HEK293 (cell line): ENCODE data around the gene MYO1F.

Experiments used
- CTCF ChIP-seq: fragments of 450-650 bp; formaldehyde crosslinking; IDR thresholded peaks from 2 replicates; pipeline ENCODE4 v1.5.1; 2016; ENCODE audit warnings: missing biosample characterization, missing genetic modification characterization
- GLIS2 ChIP-seq: fragments of 450-650 bp; formaldehyde crosslinking; IDR thresholded peaks from 2 replicates; pipeline ENCODE4 v1.5.1; 2016; ENCODE audit warnings: missing biosample characterization, missing genetic modification characterization
- KLF1 ChIP-seq: fragments of 450-650 bp; formaldehyde crosslinking; IDR thresholded peaks from 2 replicates; pipeline ENCODE4 v1.5.1; 2016; ENCODE audit warnings: missing biosample characterization, missing genetic modification characterization
- YY1 ChIP-seq: fragments of 450-650 bp; formaldehyde crosslinking; IDR thresholded peaks from 2 replicates; pipeline ENCODE4 v1.5.1; 2018; ENCODE audit warnings: missing biosample characterization, missing genetic modification characterization
- ZBTB20 ChIP-seq: fragments of 450-650 bp; formaldehyde crosslinking; IDR thresholded peaks from 2 replicates; pipeline ENCODE4 v1.5.1; 2016; ENCODE audit warnings: missing biosample characterization, missing genetic modification characterization
- ZBTB8A ChIP-seq: fragments of 450-650 bp; formaldehyde crosslinking; IDR thresholded peaks from 2 replicates; pipeline ENCODE4 v1.5.1; 2016; ENCODE audit warnings: missing biosample characterization, missing genetic modification characterization
- ZFP3 ChIP-seq: fragments of 450-650 bp; formaldehyde crosslinking; IDR thresholded peaks from 2 replicates; pipeline ENCODE4 v1.5.1; 2016; ENCODE audit warnings: low read depth, missing biosample characterization, missing genetic modification characterization
- ZNF114 ChIP-seq: fragments of 450-650 bp; formaldehyde crosslinking; IDR thresholded peaks from 2 replicates; pipeline ENCODE4 v1.5.0; 2017; ENCODE audit warnings: missing biosample characterization, missing genetic modification characterization
- ZNF433 ChIP-seq: fragments of 450-650 bp; formaldehyde crosslinking; IDR thresholded peaks from 2 replicates; pipeline ENCODE4 v1.5.1; 2016; ENCODE audit warnings: missing biosample characterization, missing genetic modification characterization, low read depth
- ZNF549 ChIP-seq: fragments of 450-650 bp; IDR thresholded peaks from 2 replicates; pipeline ENCODE4 v1.5.1; 2018; ENCODE audit warnings: missing biosample characterization, missing genetic modification characterization, mild to moderate bottlenecking, inconsistent platforms, moderate library complexity
- ZNF624 ChIP-seq: fragments of 450-650 bp; formaldehyde crosslinking; IDR thresholded peaks from 2 replicates; pipeline ENCODE4 v1.5.1; 2017; ENCODE audit warnings: missing biosample characterization, missing genetic modification characterization
- ZNF776 ChIP-seq: fragments of 450-650 bp; formaldehyde crosslinking; IDR thresholded peaks from 2 replicates; pipeline ENCODE4 v1.5.0; 2017; ENCODE audit warnings: missing biosample characterization, missing genetic modification characterization, borderline replicate concordance
- TF ChIP-seq, protein P1 (sequence below): fragments of 450-650 bp; formaldehyde crosslinking; IDR thresholded peaks from 2 replicates; pipeline ENCODE4 v1.5.1; 2016; ENCODE audit warnings: missing biosample characterization, missing genetic modification characterization, low read depth
- TF ChIP-seq, protein P2 (sequence below): fragments of 450-650 bp; formaldehyde crosslinking; IDR thresholded peaks from 2 replicates; pipeline ENCODE4 v1.5.1; 2017; ENCODE audit warnings: missing biosample characterization, missing genetic modification characterization

DNA sequence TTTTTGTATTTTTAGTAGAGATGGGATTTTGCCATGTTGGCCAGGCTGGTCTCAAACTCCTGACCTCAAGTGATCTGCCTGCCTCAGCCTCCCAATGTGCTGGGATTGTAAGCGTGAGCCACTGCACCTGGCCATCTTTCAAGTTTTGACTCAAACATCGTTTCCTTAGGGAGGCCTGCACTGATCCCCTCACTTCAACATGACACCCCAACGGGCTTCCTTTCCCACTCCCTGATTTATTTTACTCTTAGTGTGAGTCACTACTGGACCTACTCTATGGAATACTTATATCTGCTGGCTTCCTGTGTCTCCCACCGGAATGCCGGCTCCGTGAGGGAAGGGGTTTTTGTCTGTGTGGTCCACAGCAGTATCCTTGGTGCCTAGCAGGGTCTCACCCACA, 37.8 kb upstream of the MYO1F start:
- TF ChIP-seq CTCF (tag by site-specific recombination) (no peak), ZNF114 (tag by site-specific recombination) (no peak), ZBTB20 (tag by site-specific recombination) (no peak), ZNF549 (no peak), ZFP3 (tag by site-specific recombination) (no peak), ZNF433 (tag by site-specific recombination) (no peak), KLF1 (tag by site-specific recombination) (no peak), ZNF624 (tag by site-specific recombination) (no peak), GLIS2 (tag by site-specific recombination) (no peak), ZNF776 (tag by site-specific recombination) (no peak), ZBTB8A (tag by site-specific recombination) (no peak), YY1 (tag by site-specific recombination) (no peak)
- TF ChIP-seq, protein P1, sequence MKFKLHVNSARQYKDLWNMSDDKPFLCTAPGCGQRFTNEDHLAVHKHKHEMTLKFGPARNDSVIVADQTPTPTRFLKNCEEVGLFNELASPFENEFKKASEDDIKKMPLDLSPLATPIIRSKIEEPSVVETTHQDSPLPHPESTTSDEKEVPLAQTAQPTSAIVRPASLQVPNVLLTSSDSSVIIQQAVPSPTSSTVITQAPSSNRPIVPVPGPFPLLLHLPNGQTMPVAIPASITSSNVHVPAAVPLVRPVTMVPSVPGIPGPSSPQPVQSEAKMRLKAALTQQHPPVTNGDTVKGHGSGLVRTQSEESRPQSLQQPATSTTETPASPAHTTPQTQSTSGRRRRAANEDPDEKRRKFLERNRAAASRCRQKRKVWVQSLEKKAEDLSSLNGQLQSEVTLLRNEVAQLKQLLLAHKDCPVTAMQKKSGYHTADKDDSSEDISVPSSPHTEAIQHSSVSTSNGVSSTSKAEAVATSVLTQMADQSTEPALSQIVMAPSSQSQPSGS (tag by site-specific recombination): no peak
- TF ChIP-seq, protein P2, sequence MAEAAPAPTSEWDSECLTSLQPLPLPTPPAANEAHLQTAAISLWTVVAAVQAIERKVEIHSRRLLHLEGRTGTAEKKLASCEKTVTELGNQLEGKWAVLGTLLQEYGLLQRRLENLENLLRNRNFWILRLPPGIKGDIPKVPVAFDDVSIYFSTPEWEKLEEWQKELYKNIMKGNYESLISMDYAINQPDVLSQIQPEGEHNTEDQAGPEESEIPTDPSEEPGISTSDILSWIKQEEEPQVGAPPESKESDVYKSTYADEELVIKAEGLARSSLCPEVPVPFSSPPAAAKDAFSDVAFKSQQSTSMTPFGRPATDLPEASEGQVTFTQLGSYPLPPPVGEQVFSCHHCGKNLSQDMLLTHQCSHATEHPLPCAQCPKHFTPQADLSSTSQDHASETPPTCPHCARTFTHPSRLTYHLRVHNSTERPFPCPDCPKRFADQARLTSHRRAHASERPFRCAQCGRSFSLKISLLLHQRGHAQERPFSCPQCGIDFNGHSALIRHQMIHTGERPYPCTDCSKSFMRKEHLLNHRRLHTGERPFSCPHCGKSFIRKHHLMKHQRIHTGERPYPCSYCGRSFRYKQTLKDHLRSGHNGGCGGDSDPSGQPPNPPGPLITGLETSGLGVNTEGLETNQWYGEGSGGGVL (tag by site-specific recombination): no peak
